K562 (cell line): Measurements from ENCODE around the gene ZNHIT1. TPM values are rescaled to one million over a fixed set of nuclear protein-coding genes. Genes with fewer than 3 reads are reported as not detected.

ENCODE experiments used
- CEBPB ChIP-seq: fragments of 450-650 bp; IDR thresholded peaks from 2 replicates; pipeline ENCODE4 v1.6.1; 2016; ENCODE audit warnings: missing genetic modification characterization, missing compliant biosample characterization
- CHD2 ChIP-seq: IDR thresholded peaks from 2 replicates; pipeline ENCODE4 v1.6.1; 2011; ENCODE audit warnings: low read depth, low read length
- CREB1 ChIP-seq, 2 experiments: sonication (generic) in 1 of 2; formaldehyde crosslinking in 1 of 2; IDR thresholded peaks; 2 replicates each; pipeline versions ENCODE4 v1.6.1 to v1.8.0; 2012 to 2022; ENCODE audit warnings: inconsistent platforms in 1 of 2, mild to moderate bottlenecking in 1 of 2, missing genetic modification reagents in 1 of 2, moderate library complexity in 1 of 2
- CXXC5 ChIP-seq: fragments of 250-450 bp; sonication (Bioruptor Pico); IDR thresholded peaks from 2 replicates; pipeline ENCODE4 v1.8.0; 2022; ENCODE audit warnings: inconsistent platforms, mild to moderate bottlenecking, moderate library complexity
- EP300 ChIP-seq: IDR thresholded peaks from 2 replicates; pipeline ENCODE4 v1.6.1; 2012; ENCODE audit warnings: low read length, improper control_type of control experiment
- ETV5 ChIP-seq: sonication (generic); formaldehyde crosslinking; IDR thresholded peaks from 2 replicates; pipeline ENCODE4 v1.4.0; 2020; ENCODE audit warnings: low read depth, mild to moderate bottlenecking, missing genetic modification reagents
- EZH2 ChIP-seq: IDR thresholded peaks from 2 replicates; pipeline ENCODE4 v1.6.1; 2012; ENCODE audit warnings: low read depth, mild to moderate bottlenecking, inconsistent platforms, low read length, borderline replicate concordance
- GTF2E2 ChIP-seq: fragments of 200-800 bp; sonication (Bioruptor generic); IDR thresholded peaks from 2 replicates; pipeline ENCODE4 v1.6.1; 2016; ENCODE audit warnings: missing genetic modification characterization, missing compliant biosample characterization
- HMGN3 ChIP-seq: IDR thresholded peaks from 2 replicates; pipeline ENCODE4 v1.6.1; 2011; ENCODE audit warnings: borderline replicate concordance, low read depth, mild to moderate bottlenecking, mixed read lengths, low read length; ENCODE audit not compliant: insufficient read length; ENCODE audit errors: extremely low read depth
- HNRNPH1 ChIP-seq: fragments of 200-400 bp; formaldehyde crosslinking; optimal IDR thresholded peaks from 2 replicates; pipeline ENCODE3; 2017; ENCODE audit warnings: low read depth, mild to moderate bottlenecking, low read length, moderate library complexity
- KDM4B ChIP-seq, 2 experiments: fragments of 450-650 bp in 1 of 2; sonication (generic) in 1 of 2; IDR thresholded peaks; 2 replicates each; pipeline ENCODE4 v1.6.1; 2016 to 2017; ENCODE audit warnings: borderline replicate concordance in 2 of 2, antibody characterized with exemption in 1 of 2, low read depth in 1 of 2, mild to moderate bottlenecking in 1 of 2
- KLF13 ChIP-seq: fragments of 450-650 bp; IDR thresholded peaks from 2 replicates; pipeline ENCODE4 v1.6.1; 2016; ENCODE audit warnings: missing genetic modification characterization, low read depth, mild to moderate bottlenecking, missing compliant biosample characterization, moderate library complexity, borderline replicate concordance
- MAFK ChIP-seq: IDR thresholded peaks from 2 replicates; pipeline ENCODE4 v1.6.1; 2011; ENCODE audit warnings: low read length, improper control_type of control experiment
- NCOA2 ChIP-seq, 2 experiments: fragments of 450-650 bp; IDR thresholded peaks; 2 replicates each; pipeline ENCODE4 v1.6.1; 2018; ENCODE audit warnings: mild to moderate bottlenecking in 2 of 2, moderate library complexity in 1 of 2; ENCODE audit not compliant: partially characterized antibody in 2 of 2
- PHF8 ChIP-seq: fragments of 200-600 bp; sonication (generic); IDR thresholded peaks from 2 replicates; pipeline ENCODE4 v1.6.1; 2012; ENCODE audit warnings: mixed run types, mild to moderate bottlenecking, inconsistent platforms, low read length, moderate library complexity, borderline replicate concordance
- POLR2AphosphoS2 ChIP-seq: IDR thresholded peaks from 2 replicates; pipeline ENCODE4 v1.6.1; 2012; ENCODE audit warnings: low read length, improper control_type of control experiment
- RB1 ChIP-seq: fragments of 450-650 bp; IDR thresholded peaks from 2 replicates; pipeline ENCODE4 v1.6.1; 2017; ENCODE audit warnings: low read depth, mild to moderate bottlenecking
- RBBP5 ChIP-seq: fragments of 200-600 bp; sonication (generic); IDR thresholded peaks from 2 replicates; pipeline ENCODE4 v1.6.1; 2012; ENCODE audit warnings: borderline replicate concordance, mild to moderate bottlenecking, low read length, control low read depth, inconsistent platforms; ENCODE audit not compliant: insufficient read depth, poor library complexity, severe bottlenecking
- RBM25 ChIP-seq: fragments of 200-400 bp; formaldehyde crosslinking; IDR thresholded peaks from 2 replicates; pipeline ENCODE4 v1.6.1; 2018; ENCODE audit warnings: low read length, low read depth, moderate library complexity; ENCODE audit not compliant: severe bottlenecking
- RNF2 ChIP-seq: sonication (generic); IDR thresholded peaks from 2 replicates; pipeline ENCODE4 v1.6.1; 2016
- SAFB2 ChIP-seq: fragments of 200-400 bp; formaldehyde crosslinking; IDR thresholded peaks from 2 replicates; pipeline ENCODE4 v1.6.1; 2018; ENCODE audit warnings: borderline replicate concordance, low read length, low read depth, moderate library complexity; ENCODE audit not compliant: severe bottlenecking
- SIN3B ChIP-seq: fragments of 450-650 bp; IDR thresholded peaks from 2 replicates; pipeline ENCODE4 v1.6.1; 2017; ENCODE audit warnings: low read depth, mild to moderate bottlenecking, moderate library complexity
- SREBF2 ChIP-seq: sonication (generic); formaldehyde crosslinking; IDR thresholded peaks from 2 replicates; pipeline ENCODE4 v1.4.0; 2020; ENCODE audit warnings: mild to moderate bottlenecking, missing genetic modification reagents
- SRSF9 ChIP-seq: fragments of 200-400 bp; formaldehyde crosslinking; IDR thresholded peaks from 2 replicates; pipeline ENCODE4 v1.6.1; 2017; ENCODE audit warnings: low read depth, low read length, borderline replicate concordance
- TEAD4 ChIP-seq, 2 experiments: sonication (generic) in 1 of 2; formaldehyde crosslinking in 1 of 2; IDR thresholded peaks; 2 replicates each; pipeline versions ENCODE4 v1.6.1 to v1.8.0; 2012 to 2022; ENCODE audit warnings: borderline replicate concordance in 1 of 2, inconsistent platforms in 1 of 2, low read length in 1 of 2, mild to moderate bottlenecking in 1 of 2, missing genetic modification reagents in 1 of 2
- ZNF253 ChIP-seq: fragments of 250-450 bp; sonication (Bioruptor Pico); conservative IDR thresholded peaks from 2 replicates; pipeline ENCODE4 v1.6.1; 2021; ENCODE audit warnings: mild to moderate bottlenecking
- ZNF395 ChIP-seq: fragments of 200-800 bp; sonication (Bioruptor generic); IDR thresholded peaks from 2 replicates; pipeline ENCODE4 v1.6.1; 2017; ENCODE audit warnings: missing genetic modification characterization, missing compliant biosample characterization
- polyA plus RNA-seq, 8 experiments: library from polyadenylated mRNA; depleted of rRNA in 4 of 8; stranded (reverse) in 5 of 8; unstranded in 3 of 8; fragments of >200 nt; fragmentation: Nextera tagmentation in 2 of 8; fragmentation: Illumina TruSeq in 1 of 8; extraction: Ambion mirVana in 2 of 8; extraction: Trizol in 1 of 8; gene quantifications; 2 replicates each; pipeline versions ENCODE4 v1.2.1 to v1.2.3, GENCODE V29; 2011 to 2014; ENCODE audit warnings: inconsistent platforms in 1 of 8, missing spikeins in 1 of 8
- total RNA-seq, 7 experiments: library from RNA; depleted of rRNA in 6 of 7; stranded (reverse); fragments of >200 nt in 6 of 7; fragmentation: Illumina TruSeq in 2 of 7; extraction: Trizol in 2 of 7; gene quantifications; 2 replicates each; pipeline versions ENCODE4 v1.2.1 to v1.2.3, GENCODE V29; 2011 to 2021; ENCODE audit warnings: low replicate concordance in 1 of 7

Gene ZNHIT1
- total and polyA plus RNA-seq, 9 of the 15 experiments (the other 6 are each of a cell fraction or from before 2014, with no cell fraction given): 6.4 to 162 (median 70.1) TPM

DNA sequence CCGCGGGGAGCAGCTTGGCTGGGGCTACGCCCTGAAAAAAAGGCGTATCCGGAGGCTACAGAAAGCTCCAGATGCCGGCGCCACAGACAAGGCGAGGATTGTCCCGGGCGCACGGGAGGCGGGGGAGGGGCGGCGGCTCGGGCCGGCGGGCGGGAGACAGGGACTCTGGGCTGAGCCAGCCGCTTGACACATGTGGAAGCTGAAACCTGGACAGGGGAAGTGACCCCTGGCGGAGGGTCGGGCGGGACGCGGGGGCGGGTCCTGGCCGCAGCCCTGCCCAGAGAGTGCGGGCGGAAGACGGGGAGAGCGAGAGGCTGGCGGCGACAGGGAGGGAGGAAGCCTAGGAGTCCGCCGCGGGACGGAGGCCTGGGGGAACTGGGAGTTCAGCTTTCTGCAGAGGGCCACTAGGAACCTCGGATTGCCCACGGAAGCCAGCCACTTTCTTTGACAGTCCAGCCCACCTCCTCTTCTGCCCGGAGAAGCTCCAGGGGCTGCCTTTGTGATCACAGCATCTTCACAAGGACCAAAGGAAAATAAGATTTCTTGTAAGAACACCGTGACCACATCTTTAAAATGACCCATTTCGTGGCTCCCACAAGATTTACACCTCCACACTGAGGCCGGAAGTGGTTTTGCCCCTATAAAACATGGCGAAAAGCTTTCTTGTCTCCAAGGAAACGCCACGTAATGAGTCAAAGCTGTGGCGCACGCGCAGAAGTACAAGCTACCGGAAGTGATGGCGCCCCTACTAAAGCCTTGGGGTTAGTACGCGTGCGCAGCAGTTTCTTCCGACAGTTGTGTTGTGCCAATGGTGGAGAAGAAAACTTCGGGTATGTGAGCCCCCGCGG, at the start of gene ZNHIT1, which contains the start of gene PLOD3 (continued):
- TF ChIP-seq KLF13 (tag) (peak; percentile 9; the same call in 1 of the 2 replicates), SAFB2 (no peak), SRSF9 (no peak), RB1 (no peak; the same call in 1 of the 2 replicates), CREB1 (IDR thresholded peaks at IDR 0.05) (peak; percentile 45; the same call in 1 of the 2 replicates), CREB1 (CRISPR knock-in tag; IDR thresholded peaks at IDR 0.05) (peak; percentile 11), HNRNPH1 (no peak), EZH2 (no peak), GTF2E2 (tag) (no peak; the same call in 1 of the 2 replicates), CEBPB (tag) (no peak), EP300 (no peak), RBBP5 (peak; percentile 42), KDM4B (IDR thresholded peaks at IDR 0.05; ENCODE audit: borderline replicate concordance in 2 of 2, low read depth in 1 of 2) (no peak; a peak in 1 of 4 replicates), PHF8 (peak; percentile 70), NCOA2 (IDR thresholded peaks at IDR 0.05; ENCODE audit: partially characterized antibody in 2 of 2) (no peak), SIN3B (no peak), POLR2AphosphoS2 (no peak), CXXC5 (CRISPR knock-in tag) (peak; percentile 83), RNF2 (0 out of 2 replicates have a peak, but pooled peaks have one; percentile 42), ZNF253 (CRISPR knock-in tag) (no peak), MAFK (no peak), RBM25 (no peak), SREBF2 (CRISPR knock-in tag) (no peak), ZNF395 (0 out of 2 replicates have a peak, but pooled peaks have one; percentile 7), ETV5 (CRISPR knock-in tag) (peak; percentile 75), HMGN3 (peak; percentile 95), TEAD4 (IDR thresholded peaks at IDR 0.05; ENCODE audit: low read length) (no peak; the same call in 1 of the 2 replicates), TEAD4 (CRISPR knock-in tag; IDR thresholded peaks at IDR 0.05; ENCODE audit: borderline replicate concordance) (no peak), CHD2 (peak; percentile 42)
